ENCODE measurements around the gene ETNK2.
"Not testable (repeated sequence)": the region's sequence is repeated elsewhere in the genome, so short reads cannot be mapped to it uniquely, and the experiment has no call there.

The ETNK2 gene

DNA sequence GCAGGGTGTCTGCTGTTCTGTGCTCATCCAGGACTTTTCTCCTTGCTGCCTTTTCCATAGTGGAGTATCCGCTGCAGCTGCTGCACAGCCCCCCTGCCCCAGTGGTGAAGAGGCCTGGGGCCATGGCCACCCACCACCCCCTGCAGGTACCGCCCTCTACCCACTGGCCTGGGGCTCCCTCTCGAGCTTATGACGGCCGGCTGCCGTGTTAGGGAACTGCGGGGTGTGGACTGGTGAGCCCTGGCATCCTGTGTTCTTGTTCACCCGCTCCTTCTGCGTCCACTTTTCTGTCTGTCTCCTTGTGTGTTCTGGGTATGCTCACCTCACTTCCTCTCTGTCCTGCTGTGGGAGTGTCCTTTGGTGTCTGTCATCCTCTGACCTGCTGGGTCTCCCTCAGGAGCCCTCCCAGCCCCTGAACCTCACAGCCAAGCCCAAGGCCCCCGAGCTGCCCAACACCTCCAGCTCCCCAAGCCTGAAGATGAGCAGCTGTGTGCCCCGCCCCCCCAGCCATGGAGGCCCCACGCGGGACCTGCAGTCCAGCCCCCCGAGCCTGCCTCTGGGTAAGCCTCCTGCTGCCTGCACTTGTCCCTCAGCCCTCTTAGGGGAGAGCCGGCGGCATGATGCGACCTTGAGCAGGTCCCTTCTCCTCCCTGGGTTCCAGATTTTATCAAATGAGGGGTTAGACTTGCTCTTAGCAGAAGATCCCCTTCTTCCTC is 29.8 kb downstream of the ETNK2 start:
- DNase-seq, result no peak

GRCh38 chr1:204116539-204116938 is 35.3 kb downstream of the ETNK2 start:
- no peak for DNase-seq

DNA sequence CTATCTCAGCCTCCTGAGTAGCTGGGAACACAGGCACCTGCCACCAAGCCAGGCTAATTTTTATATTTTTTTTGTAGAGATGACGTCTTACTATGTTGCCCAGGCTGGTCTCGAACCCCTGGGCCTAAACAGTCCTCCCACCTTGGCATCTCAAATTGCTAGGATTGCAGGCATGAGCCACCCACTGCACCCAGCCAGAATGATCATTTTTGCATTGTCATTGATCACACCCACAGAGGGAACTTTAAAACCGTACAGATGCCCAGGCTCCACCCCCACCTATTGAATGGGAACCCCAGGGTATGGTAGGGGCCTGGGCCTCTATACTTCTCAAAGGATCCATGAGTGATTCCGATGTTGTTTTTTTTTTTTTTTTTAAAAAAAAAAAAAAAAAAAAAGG is 36.7 kb downstream of the ETNK2 start:
- no peak for DNase-seq

DNA sequence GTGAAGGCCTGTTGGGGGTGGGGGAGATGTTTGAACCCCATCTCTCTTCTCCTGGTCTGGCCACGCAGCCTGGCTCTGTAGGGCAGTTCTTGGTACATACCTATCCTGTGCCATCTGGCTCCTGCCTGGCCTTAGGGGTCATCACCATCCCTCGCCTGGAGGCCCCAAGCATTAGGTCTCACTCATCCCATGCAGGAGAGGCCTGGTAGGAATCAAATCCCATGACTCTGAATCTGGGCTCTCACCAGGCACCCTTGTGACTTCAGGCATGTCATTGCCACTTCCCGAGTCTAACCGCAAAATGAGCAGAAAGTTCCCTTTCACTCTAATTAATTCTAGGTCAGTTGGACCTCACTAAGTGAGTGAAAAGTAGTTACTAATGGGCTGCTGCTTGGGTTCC is 37.2 kb downstream of the ETNK2 start:
- DNase-seq, result no peak

GRCh38 chr1:204113896-204114295 is 37.9 kb downstream of the ETNK2 start:
- DNase-seq, result no peak

GRCh38 chr1:204112876-204113730 is 38.7 kb downstream of the ETNK2 start:
- DNase-seq, result no peak

DNA sequence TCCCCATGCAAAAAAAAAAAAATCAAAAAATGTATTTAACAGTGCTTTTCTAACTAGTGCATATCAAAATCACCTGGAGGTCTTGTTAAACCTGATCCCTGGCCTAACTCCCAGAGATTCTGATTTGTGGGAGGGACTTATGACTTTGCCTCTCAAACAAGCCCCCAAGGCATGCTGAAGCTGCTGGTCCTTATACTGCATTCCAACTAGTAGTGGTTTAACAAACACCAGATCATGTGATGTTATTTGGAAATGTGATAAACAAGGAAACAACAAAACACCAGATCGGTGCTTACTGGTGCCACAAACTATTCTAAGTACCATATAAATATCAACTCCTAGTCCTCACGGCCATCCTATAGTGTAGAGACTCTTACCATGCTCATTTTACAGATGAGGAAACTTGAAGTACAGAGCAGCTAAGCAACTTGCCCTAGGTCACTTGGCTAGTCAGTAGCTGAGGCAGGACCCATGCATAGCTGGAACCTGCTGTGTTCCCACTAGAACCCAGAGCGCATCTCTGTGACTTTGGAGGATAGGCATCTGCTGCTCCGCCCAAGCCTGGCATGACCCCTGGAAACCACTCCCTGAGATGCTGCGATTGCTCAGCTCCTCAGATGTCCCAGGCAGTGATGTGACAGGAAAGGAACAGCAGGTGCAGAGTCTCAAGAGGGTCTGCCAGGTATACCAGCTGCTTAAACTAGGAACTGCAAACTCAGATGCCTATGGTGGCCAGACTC is 40.8 kb downstream of the ETNK2 start:
- no peak for DNase-seq

DNA sequence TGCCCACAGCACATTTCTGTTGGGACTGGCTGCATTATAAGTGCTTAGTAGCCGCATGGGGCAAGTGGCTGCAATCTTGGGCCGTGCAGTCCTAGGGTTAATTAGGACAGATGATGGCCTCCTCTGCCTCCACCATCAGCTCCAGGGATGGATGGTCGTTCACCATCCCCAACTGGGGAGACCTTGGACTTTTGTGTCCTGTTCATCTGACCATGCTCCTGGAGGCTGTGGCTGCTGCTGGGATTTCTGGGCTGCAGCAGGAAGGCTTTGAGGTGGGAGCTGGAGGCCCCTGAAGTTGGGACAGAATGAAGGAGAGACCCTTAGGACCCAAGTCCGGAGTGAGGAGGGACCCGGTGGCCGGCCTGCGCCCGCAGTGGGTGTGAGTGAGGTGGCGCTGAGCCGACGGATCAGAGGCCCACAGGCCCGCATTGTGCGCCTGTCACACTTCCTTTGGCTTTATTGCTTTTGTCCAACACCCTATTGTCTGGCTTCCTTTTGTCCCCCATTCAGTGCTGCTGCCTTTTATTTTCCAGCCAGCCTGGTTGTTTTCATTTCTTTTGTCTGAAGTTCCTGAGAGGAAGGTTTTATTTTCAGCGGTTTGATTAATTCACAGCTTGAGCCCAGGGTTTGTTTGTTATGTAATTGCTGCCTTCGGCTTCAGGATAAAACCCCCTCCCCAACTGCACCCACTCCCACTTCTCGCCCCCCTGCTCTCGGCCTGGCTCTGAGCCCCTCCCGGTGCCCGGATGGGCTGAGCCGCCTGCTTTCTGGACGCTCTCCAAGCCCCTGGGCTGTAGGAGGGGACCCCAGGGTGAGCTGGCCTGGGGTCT is 43.3 kb downstream of the ETNK2 start:
- DNase-seq, result no peak

GRCh38 chr1:204107892-204108291 is 44.0 kb downstream of the ETNK2 start:
- DNase-seq, result no peak

DNA sequence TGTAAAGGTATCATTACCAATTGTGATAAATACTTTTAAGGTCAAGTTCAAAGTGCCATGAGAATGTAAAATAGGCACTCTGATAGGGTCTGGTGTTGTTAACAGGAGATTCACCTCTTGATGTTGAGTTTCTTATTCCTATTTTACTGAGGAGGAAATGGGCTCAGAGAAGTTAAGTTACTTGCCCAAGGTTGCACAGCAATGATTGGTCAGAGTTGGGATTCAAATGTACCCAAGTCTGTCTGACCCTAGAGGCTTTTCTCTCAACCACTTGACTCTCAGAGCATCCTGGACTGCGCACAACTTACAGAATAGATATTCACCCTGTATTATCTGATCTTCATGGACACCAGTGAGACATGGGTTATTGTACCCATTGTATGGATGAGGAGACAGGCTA is 45.0 kb downstream of the ETNK2 start:
- no peak for DNase-seq

DNA sequence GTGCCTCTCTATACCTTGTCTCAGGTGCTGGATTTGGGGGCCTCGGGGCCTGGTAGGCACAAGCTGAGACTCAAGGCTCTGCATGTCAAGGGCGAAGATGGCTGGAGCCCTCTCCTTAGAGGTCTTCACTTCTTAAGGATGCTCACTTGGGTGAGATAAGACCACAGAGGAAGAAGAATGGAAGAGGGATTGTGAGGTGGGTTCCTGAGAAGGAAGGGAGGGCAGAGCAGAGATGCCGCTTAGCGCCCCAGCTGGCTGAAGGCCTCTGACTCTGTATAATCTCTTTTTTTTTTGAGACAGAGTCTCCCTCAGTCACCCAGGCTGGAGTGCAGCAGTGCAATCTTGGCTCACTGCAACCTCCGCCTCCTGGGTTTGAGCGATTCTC is 46.7 kb downstream of the ETNK2 start:
- no peak for DNase-seq

DNA sequence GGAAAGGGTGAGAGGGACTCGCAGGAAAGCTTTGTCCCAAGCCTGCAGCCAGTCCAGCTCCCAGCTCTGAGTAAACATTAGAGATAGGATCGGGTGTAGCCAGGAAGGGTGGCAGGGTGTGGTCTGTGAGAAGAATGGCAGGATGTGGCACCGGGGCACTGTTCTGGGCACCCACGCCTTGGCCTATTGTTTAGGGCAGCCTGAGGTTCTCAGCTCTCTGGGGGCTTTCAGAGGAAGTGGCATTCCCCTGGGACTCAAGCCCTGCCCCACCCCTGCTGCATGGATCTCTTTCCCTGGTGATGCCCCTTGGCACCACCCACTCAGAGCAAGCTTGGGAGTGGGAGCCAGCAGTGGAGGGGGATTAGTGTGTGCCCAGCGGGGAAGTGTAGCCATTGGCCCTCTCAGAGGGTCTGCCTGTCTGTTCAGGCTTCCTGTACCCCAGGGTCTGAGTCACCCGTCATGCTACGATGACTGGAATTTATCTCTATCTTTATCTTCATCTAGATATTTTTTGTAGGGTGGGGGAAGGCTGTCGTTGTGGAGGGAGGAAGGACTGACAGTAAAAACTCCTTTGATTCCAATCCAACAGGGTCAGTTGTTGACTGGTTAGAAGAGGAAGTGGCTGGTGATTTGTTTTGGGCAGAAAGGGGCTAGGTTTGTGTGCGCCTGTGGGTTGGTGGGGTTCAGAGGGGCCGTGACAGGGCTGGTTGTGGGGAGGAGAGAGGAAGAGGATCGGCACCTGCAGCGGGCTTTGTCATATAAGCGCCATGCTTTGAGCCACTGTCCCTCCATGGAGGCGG is 47.3 kb downstream of the ETNK2 start:
- DNase-seq, result no peak

- DNase-seq, result no peak
These were observed 48.5 kb downstream of the ETNK2 start for GRCh38 chr1:204103431-204103741.

DNA sequence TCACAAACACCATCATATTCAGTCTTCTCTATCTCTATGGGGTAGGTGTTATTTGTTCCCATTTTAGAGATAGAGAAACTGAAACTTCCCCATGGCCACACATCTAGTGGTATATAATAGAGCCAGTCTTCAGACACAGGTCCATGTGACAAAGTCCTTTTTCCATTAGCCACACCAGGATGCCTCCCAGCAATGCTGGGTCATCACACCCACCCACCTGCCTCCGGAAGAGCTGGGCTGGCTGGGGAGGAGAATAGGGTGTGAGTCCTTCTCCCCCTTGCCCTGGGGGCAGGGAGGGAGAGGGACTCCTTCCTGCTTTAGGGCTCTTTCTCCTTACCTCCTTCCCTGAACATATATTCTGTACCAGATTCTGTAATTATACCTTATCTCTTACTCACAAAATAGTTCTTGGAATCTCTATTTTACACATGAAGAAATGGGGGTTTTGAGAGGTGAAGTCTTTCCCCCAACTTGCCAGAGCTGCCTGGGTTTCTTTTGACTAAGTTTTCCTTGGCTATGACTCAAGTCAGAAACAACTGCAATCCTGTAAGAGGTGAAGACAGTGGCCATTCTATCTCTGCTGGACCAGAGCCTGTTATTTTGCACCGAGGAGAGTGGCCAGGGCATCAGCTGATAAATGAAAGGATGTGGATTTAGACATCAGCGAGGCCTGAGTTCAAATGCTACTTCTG is 49.0 kb downstream of the ETNK2 start:
- DNase-seq, result no peak

- DNase-seq, result no peak
These were observed 49.7 kb downstream of the ETNK2 start for GRCh38 chr1:204102029-204102611.

- DNase-seq, result not testable (repeated sequence)
These were observed 52.1 kb downstream of the ETNK2 start for GRCh38 chr1:204099754-204100153.

DNA sequence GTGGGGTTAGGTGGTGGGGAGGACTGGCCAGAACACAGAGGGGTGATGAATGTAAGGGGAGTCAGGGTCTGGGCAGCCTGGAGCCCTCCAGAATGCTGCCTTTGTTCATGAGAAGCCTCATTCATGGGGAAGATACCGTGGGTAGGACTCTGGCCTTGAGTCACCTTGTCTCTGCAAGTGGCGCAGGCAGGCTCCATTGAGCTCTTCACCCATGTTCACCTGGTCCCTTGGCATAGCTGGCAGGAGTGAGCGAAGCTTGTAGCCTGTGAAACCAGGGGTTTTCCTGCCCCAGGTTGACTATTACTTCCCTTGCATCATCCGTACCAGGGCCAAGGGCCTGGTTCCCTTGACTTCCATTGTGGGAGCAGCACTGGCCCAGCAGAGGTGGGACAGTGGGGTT is 53.2 kb downstream of the ETNK2 start:
- no peak for DNase-seq

DNA sequence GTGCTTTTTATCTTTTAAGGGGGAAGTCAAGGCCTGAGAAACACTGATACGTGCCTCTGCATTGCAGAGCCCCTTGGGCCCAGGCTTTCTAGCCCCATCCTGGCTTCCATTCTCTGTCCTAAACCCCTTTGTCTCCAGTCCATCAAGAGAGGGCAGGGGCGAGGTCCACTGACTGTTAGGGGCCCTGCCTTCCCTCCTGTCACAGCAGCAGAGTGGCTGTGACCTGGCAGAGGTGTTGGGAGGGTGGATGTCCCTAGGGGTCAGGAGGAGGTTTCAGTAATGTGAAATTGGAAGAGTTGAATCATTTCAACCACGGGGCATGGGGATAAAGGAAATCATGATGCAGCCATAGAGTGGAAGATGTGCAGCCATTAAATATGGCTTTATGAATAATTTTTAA is 54.9 kb downstream of the ETNK2 start:
- no peak for DNase-seq

GRCh38 chr1:204094856-204095634 is 56.8 kb downstream of the ETNK2 start:
- DNase-seq, result no peak

- DNase-seq, result no peak
These were observed 57.5 kb downstream of the ETNK2 start for GRCh38 chr1:204094313-204094729.

Data from NCI-H1694 (cell line).